ENCODE measurements around the gene PPIL3. TPM values are rescaled to one million over a fixed set of nuclear protein-coding genes. Genes with fewer than 3 reads are reported as not detected.
"Not testable (repeated sequence)": the region's sequence is repeated elsewhere in the genome, so short reads cannot be mapped to it uniquely, and the experiment has no call there.

The PPIL3 gene
- total and polyA plus RNA-seq, 7 experiments from 2014 or later, result 28.3 to 69.7 (median 31.5) TPM

DNA sequence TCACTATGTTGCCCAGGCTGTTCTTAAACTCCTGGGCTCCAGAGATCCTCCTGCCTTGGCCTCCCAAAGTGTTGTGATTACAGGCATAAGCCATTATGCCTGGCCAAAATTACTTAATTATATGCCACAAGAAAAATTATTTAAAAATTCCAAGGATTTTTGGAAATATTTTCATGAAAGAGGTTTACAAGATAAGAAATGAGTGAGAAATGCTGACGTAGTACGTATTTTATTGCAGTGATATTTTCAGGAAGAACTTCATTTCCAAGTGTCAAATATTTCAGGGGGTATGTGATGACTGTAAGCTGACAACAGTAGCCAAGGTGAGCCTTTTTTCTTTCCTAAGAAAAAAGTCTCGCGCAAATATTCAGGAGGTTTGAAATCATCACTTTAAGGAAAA lies 21.1 kb upstream of the PPIL3 start:
- Mint-ChIP-seq H3K27ac (peak overlapping the region in 1 of 9 donors; percentile 76), H3K36me3 (peaks cover 5 to 27% (median 15%) of the 10 kb centered on the region in 5 donors), H3K4me1 (peaks cover 0 to 9% (median 0%) of the 10 kb centered on the region in 7 donors), H3K27me3 (no peaks in the 10 kb centered on the region), H3K4me3 (no peak overlapping the region), H3K9me3 (no peaks in the 10 kb centered on the region)
- ChIA-PET CTCF (no interaction called here), POLR2A (no interaction called here)
- Histone ChIP-seq H3K36me3 (ENCODE audit: control insufficient read depth in 2 of 3, insufficient read depth in 3 of 3, low read length in 3 of 3) (peaks cover 7 to 40% (median 10%) of the 10 kb centered on the region in 3 experiments), H3K27me3 (ENCODE audit: control insufficient read depth in 2 of 2, insufficient read depth in 2 of 2, low read length in 2 of 2) (no peaks in the 10 kb centered on the region), H3K9me3 (ENCODE audit: control insufficient read depth in 2 of 3, low read length in 3 of 3) (no peaks in the 10 kb centered on the region), H3K27ac (ENCODE audit: low read depth, low read length) (no peak overlapping the region), H3K4me1 (ENCODE audit: control insufficient read depth in 2 of 2, insufficient read depth in 2 of 2, low read length in 2 of 2) (no peaks in the 10 kb centered on the region), H3K4me3 (ENCODE audit: low read length) (no peak overlapping the region)
- ATAC-seq (no peak), DNase-seq (no peak)
- intact Hi-C loops (cut with micrococcal nuclease), result no loop called here

DNA sequence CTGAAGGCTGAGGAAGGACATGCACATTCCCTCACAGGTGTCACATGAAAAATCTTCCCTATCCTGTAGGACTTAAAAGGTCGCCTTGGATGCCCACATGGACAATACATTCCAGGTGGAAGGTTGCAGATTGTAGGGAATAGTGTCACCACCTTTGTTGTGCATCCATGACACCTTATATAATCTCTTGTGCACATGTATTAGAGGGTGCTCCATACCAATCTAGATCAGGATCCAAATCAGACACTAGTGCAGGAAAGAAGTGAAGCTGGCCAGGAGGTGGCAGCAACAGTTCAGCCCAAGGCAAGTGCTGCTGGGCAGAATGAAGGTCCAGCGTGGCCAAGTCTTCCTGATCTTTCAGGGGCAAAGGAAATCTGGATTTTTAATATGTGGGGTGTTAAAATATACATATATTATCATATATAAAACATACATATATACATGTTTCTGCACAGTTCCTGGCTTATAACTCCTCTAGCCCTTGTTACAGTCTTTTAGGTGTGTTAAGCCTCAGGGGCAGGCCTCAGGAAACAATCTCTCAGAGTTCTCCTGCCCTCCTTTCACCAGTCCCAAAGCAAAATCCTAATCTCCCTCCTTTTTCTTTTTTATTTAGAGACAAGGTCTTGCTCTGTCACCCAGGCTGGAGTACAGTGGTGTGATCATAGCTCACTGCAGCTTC lies 16.9 kb upstream of the PPIL3 start:
- ATAC-seq, result peak; percentile 43
- POLR2A ChIA-PET, result interaction anchor here (0.7 to 1.6 kb wide), 5 partner anchors 8 to 247 kb away, joined by 3 to 7 read pairs (median 3); partner anchors contain the start of gene CLK1
- no peaks in the 10 kb centered on the region for H3K9me3 Mint-ChIP-seq

DNA sequence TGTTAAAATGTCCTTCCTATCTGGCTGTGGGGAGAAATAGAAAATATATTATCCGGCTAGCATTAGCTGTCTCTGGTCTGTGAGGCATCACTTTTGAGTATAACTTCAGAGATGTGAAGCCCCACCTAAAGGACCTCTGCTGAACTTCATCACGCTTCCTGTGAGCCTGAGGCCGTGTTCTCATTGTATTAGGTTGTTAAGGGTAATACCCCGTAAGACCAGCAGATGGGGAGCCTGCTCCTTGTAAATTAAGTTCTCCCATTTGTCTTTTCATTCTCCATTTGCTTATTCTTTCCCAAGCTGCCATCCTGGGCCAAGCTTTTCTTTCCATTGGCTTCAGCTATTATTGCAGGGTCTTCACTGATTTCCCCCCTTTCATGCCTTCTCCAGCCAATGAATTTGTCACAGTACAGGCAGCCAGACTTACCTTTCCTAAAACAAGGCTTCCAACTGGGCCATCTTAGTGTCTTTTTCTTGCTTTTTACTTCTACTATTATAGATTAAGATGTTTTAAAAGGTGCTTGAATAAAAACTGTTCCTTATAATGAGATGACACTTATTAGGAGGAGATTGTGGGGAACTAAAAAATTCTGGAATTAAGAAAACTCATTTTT lies 12.7 kb upstream of the PPIL3 start:
- H3K27me3 ChIP-seq (ENCODE audit: control insufficient read depth in 2 of 2, insufficient read depth in 2 of 2, low read length in 2 of 2), result no peaks in the 10 kb centered on the region
- intact Hi-C loops (cut with micrococcal nuclease), result loop anchor here (1.0 to 5.0 kb wide), 10 partner anchors 12 to 551 kb away; partner anchors contain the start of genes NIF3L1 (in 2 of the 2), PPIL3 (in 2 of the 2), CFLAR (in 1 of the 2) and ORC2 (in 1 of the 2)
- no peak overlapping the region for H3K4me3 ChIP-seq (ENCODE audit: low read length)
- peaks cover 5 to 68% (median 22%) of the 10 kb centered on the region in 3 experiments for H3K36me3 ChIP-seq (ENCODE audit: control insufficient read depth in 2 of 3, insufficient read depth in 3 of 3, low read length in 3 of 3)
- H3K27ac ChIP-seq (ENCODE audit: low read depth, low read length), result no peak overlapping the region
- peak; percentile 18 to 83 (median 76) for DNase-seq
- H3K36me3 Mint-ChIP-seq, result peaks cover 14 to 27% (median 21%) of the 10 kb centered on the region in 5 donors
- H3K9me3 Mint-ChIP-seq, result no peaks in the 10 kb centered on the region
- peak; percentile 100 for ATAC-seq
- peak overlapping the region; percentile 4 to 86 (median 44) for H3K27ac Mint-ChIP-seq
- CTCF ChIA-PET, result interaction anchor here (0.6 to 2.1 kb wide), 11 partner anchors 26 to 361 kb away, joined by 3 to 17 read pairs (median 3); no protein-coding TSS in a partner anchor
- POLR2A ChIA-PET, result interaction anchor here (0.6 to 1.9 kb wide), 7 partner anchors 12 to 299 kb away, joined by 3 to 12 read pairs (median 3); partner anchors contain the start of genes CLK1, NIF3L1 and PPIL3
- H3K4me3 Mint-ChIP-seq, result no peak overlapping the region
- H3K4me1 Mint-ChIP-seq, result peaks cover 0 to 27% (median 6%) of the 10 kb centered on the region in 7 donors
- H3K9me3 ChIP-seq (ENCODE audit: control insufficient read depth in 2 of 3, low read length in 3 of 3), result no peaks in the 10 kb centered on the region
- H3K27me3 Mint-ChIP-seq, result no peaks in the 10 kb centered on the region
- H3K4me1 ChIP-seq (ENCODE audit: control insufficient read depth in 2 of 2, insufficient read depth in 2 of 2, low read length in 2 of 2), result no peaks in the 10 kb centered on the region

More for the DNA sequence above, 16.9 kb upstream of the PPIL3 start:
- H3K4me3 ChIP-seq (ENCODE audit: low read length), result no peak overlapping the region
- H3K36me3 Mint-ChIP-seq, result peaks cover 0 to 19% (median 12%) of the 10 kb centered on the region in 5 donors
- H3K27me3 ChIP-seq (ENCODE audit: control insufficient read depth in 2 of 2, insufficient read depth in 2 of 2, low read length in 2 of 2), result no peaks in the 10 kb centered on the region
- H3K4me1 Mint-ChIP-seq, result peaks cover 0 to 14% (median 6%) of the 10 kb centered on the region in 7 donors
- no peak overlapping the region for H3K27ac ChIP-seq (ENCODE audit: low read depth, low read length)
- H3K4me1 ChIP-seq (ENCODE audit: control insufficient read depth in 2 of 2, insufficient read depth in 2 of 2, low read length in 2 of 2), result no peaks in the 10 kb centered on the region
- peak in 4 of 9 donors; percentile 13 to 49 (median 28) for DNase-seq
- no peak overlapping the region for H3K4me3 Mint-ChIP-seq
- H3K27me3 Mint-ChIP-seq, result no peaks in the 10 kb centered on the region
- CTCF ChIA-PET, result interaction anchor here (0.6 to 3.7 kb wide), 8 partner anchors 8 to 1272 kb away, joined by 3 to 43 read pairs (median 4); no protein-coding TSS in a partner anchor
- H3K27ac Mint-ChIP-seq, result peak overlapping the region in 8 of 9 donors; percentile 0 to 81 (median 59)
- no peaks in the 10 kb centered on the region for H3K9me3 ChIP-seq (ENCODE audit: control insufficient read depth in 2 of 3, low read length in 3 of 3)
- H3K36me3 ChIP-seq (ENCODE audit: control insufficient read depth in 2 of 3, insufficient read depth in 3 of 3, low read length in 3 of 3), result peaks cover 0 to 32% (median 8%) of the 10 kb centered on the region in 3 experiments
- intact Hi-C loops (cut with micrococcal nuclease), result loop anchor here (1.0 kb wide), 5 partner anchors 164 to 459 kb away; no protein-coding TSS in a partner anchor

DNA sequence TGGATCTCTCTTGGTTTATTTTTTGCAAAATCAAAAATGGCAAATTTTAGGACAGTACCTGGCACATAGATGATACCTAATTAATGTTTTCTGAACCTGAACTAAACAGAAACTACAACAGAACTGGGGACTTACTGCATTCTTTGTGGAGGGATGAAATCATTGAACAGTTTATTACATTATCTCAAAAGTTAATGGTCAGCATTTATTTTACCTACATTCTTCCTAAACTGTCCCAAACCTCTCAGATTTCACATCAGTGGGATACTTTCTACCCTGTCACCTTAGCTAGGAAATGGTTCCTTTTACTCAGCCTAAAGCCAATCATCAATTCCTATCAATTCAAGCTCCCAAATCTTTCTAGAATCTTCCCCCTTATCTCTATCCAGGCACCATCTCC lies 10.6 kb upstream of the PPIL3 start:
- ChIA-PET CTCF (interaction anchor here (1.3 kb wide), 1 partner anchor 333 kb away, joined by 4 read pairs; no protein-coding TSS in a partner anchor), POLR2A (interaction anchor here (0.5 to 1.7 kb wide), 2 partner anchors 10 to 36 kb away, joined by 4 to 8 read pairs; partner anchors contain the start of genes NIF3L1 and PPIL3)
- no peak overlapping the region for H3K27ac ChIP-seq (ENCODE audit: low read depth, low read length)
- H3K27me3 ChIP-seq (ENCODE audit: control insufficient read depth in 2 of 2, insufficient read depth in 2 of 2, low read length in 2 of 2), result no peaks in the 10 kb centered on the region
- Mint-ChIP-seq H3K36me3 (peaks cover 21 to 39% (median 26%) of the 10 kb centered on the region in 5 donors), H3K4me1 (peaks cover 0 to 24% (median 6%) of the 10 kb centered on the region in 7 donors), H3K27ac (peak overlapping the region in 1 of 9 donors; percentile 28), H3K9me3 (peaks cover 0 to 2% (median 0%) of the 10 kb centered on the region in 11 donors), H3K4me3 (no peak overlapping the region), H3K27me3 (no peaks in the 10 kb centered on the region)
- peaks cover 10 to 75% (median 40%) of the 10 kb centered on the region in 3 experiments for H3K36me3 ChIP-seq (ENCODE audit: control insufficient read depth in 2 of 3, insufficient read depth in 3 of 3, low read length in 3 of 3)
- no peaks in the 10 kb centered on the region for H3K9me3 ChIP-seq (ENCODE audit: control insufficient read depth in 2 of 3, low read length in 3 of 3)
- intact Hi-C loops (cut with micrococcal nuclease), result no loop called here
- DNase-seq (no peak), ATAC-seq (no peak)
- H3K4me3 ChIP-seq (ENCODE audit: low read length), result no peak overlapping the region
- no peaks in the 10 kb centered on the region for H3K4me1 ChIP-seq (ENCODE audit: control insufficient read depth in 2 of 2, insufficient read depth in 2 of 2, low read length in 2 of 2)

DNA sequence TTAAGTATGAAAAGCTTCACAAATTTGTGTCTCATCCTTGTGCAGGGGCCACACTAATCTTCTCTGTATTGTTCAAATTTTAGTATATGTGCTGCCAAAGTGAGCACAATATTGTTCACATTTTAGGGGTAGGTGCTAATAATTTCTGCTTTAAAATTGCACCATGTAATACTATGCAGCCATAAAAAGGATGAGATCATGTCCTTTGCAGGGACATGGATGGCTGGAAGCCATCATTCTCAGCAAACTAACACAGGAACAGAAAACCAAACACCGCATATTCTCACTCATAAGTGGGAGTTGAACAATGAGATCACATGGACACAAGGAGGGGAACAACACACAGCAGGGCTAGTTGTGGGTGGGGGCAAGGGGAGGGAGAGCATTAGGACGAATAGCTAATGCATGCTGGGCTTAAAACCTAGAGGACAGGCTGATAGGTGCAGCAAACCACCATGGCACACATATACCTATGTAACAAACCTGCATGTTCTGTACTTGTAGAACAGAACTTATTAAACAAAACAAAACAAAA lies 7.1 kb downstream of the PPIL3 start:
- intact Hi-C loops (cut with micrococcal nuclease); DNase-seq; ATAC-seq; H3K4me3 Mint-ChIP-seq; H3K27ac ChIP-seq (ENCODE audit: low read depth, low read length); H3K9me3 ChIP-seq (ENCODE audit: control insufficient read depth in 2 of 3, low read length in 3 of 3); H3K27me3 Mint-ChIP-seq; H3K4me1 ChIP-seq (ENCODE audit: control insufficient read depth in 2 of 2, insufficient read depth in 2 of 2, low read length in 2 of 2); H3K4me3 ChIP-seq (ENCODE audit: low read length); H3K9me3 Mint-ChIP-seq; H3K27me3 ChIP-seq (ENCODE audit: control insufficient read depth in 2 of 2, insufficient read depth in 2 of 2, low read length in 2 of 2): not testable (repeated sequence)
- peak overlapping the region in 1 of 9 donors; percentile 19 for H3K27ac Mint-ChIP-seq
- POLR2A ChIA-PET, result interaction anchor here (3.1 kb wide), 1 partner anchor 17 kb away, joined by 14 read pairs; the partner anchor contains the start of gene CLK1
- CTCF ChIA-PET, result interaction anchor here (0.6 kb wide), 1 partner anchor 44 kb away, joined by 5 read pairs; no protein-coding TSS in a partner anchor
- peaks cover 0 to 43% (median 25%) of the 10 kb centered on the region in 5 donors for H3K36me3 Mint-ChIP-seq
- H3K4me1 Mint-ChIP-seq, result peaks cover 0 to 34% (median 14%) of the 10 kb centered on the region in 7 donors
- peaks cover 9 to 61% (median 13%) of the 10 kb centered on the region in 3 experiments for H3K36me3 ChIP-seq (ENCODE audit: control insufficient read depth in 2 of 3, insufficient read depth in 3 of 3, low read length in 3 of 3)

DNA sequence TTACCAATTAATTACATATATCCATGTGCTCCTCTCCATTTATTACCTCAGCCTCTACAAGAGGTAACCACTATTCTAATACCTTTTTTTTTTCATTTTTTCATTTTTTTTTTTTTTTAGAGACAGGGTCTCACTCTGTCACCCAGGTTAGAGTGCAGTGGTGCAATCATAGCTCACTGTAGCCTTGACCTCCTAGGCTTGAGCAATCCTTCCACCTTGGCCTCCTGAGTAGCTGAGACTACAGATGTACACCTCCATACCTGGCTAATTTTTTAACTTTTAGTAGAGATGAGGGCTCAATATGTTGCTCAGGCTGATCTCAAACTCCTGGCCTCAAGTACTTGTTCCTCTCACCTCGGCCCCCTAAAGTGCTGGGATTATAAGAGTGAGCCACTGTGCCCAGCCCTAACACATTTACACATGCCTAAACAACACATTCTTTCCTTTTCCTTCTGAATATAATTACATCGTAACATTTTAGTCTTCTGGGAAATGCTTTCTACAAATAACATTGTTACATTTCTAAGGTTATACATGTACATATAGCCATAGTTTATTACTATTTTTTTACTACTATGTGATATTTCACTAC lies 10.5 kb downstream of the PPIL3 start:
- Mint-ChIP-seq H3K4me3 (no peak overlapping the region), H3K36me3 (peaks cover 0 to 51% (median 32%) of the 10 kb centered on the region in 5 donors), H3K27ac (no peak overlapping the region), H3K27me3 (no peaks in the 10 kb centered on the region), H3K9me3 (no peaks in the 10 kb centered on the region), H3K4me1 (peaks cover 0 to 17% (median 6%) of the 10 kb centered on the region in 7 donors)
- no peaks in the 10 kb centered on the region for H3K27me3 ChIP-seq (ENCODE audit: control insufficient read depth in 2 of 2, insufficient read depth in 2 of 2, low read length in 2 of 2)
- H3K36me3 ChIP-seq (ENCODE audit: control insufficient read depth in 2 of 3, insufficient read depth in 3 of 3, low read length in 3 of 3), result peaks cover 9 to 73% (median 13%) of the 10 kb centered on the region in 3 experiments
- DNase-seq, result no peak
- no peak overlapping the region for H3K27ac ChIP-seq (ENCODE audit: low read depth, low read length)
- H3K4me3 ChIP-seq (ENCODE audit: low read length), result no peak overlapping the region
- H3K4me1 ChIP-seq (ENCODE audit: control insufficient read depth in 2 of 2, insufficient read depth in 2 of 2, low read length in 2 of 2), result no peaks in the 10 kb centered on the region
- intact Hi-C loops (cut with micrococcal nuclease), result no loop called here
- ChIA-PET POLR2A (interaction anchor here (0.6 to 1.2 kb wide), 3 partner anchors 9 to 332 kb away, joined by 4 to 16 read pairs (median 4); partner anchors contain the start of gene CLK1), CTCF (interaction anchor here (0.6 kb wide), 1 partner anchor 280 kb away, joined by 4 read pairs; no protein-coding TSS in a partner anchor)
- ATAC-seq, result no peak
- H3K9me3 ChIP-seq (ENCODE audit: control insufficient read depth in 2 of 3, low read length in 3 of 3), result no peaks in the 10 kb centered on the region

All from naive thymus-derived CD4-positive, alpha-beta T cell (primary cell).